ENCODE data around the gene CDH13. TPM values are rescaled to one million over a fixed set of nuclear protein-coding genes. Genes with fewer than 3 reads are reported as not detected.

CDH13 gene
- total and polyA plus RNA-seq, 9 of the 15 experiments (the other 6 are each of a cell fraction or from before 2014, with no cell fraction given): 0.03 TPM; not detected in 8

GRCh38 chr16:83588070-83588469 lies 961.3 kb downstream of the CDH13 start:
- POLR2A ChIA-PET: no interaction called here
- no peak overlapping the region for H2AFZ ChIP-seq (ENCODE audit: low read depth, low read length)
- H3K27ac ChIP-seq (ENCODE audit: extremely low read depth, low read depth, low read length): no peak overlapping the region
- no peak overlapping the region for H3K9ac ChIP-seq (ENCODE audit: insufficient read depth in 1 of 2, low read depth in 2 of 2, low read length in 2 of 2)
- no peaks in the 10 kb centered on the region for H3K4me1 ChIP-seq (replicated peaks in 1 of 2; ENCODE audit: control insufficient read depth in 2 of 2, insufficient read depth in 2 of 2, low read length in 2 of 2)
- CTCF ChIA-PET (ENCODE audit: low intra/inter-chr PET ratio): no interaction called here
- peaks cover 4% of the 10 kb centered on the region; the same call in 1 of the 2 replicates for H4K20me1 ChIP-seq (replicated peaks; ENCODE audit: control insufficient read depth, insufficient read depth, low read length)
- peaks cover 8% of the 10 kb centered on the region in 2 experiments; a peak in 3 of 5 replicates for H3K27me3 ChIP-seq (ENCODE audit: control insufficient read depth in 2 of 2, insufficient read depth in 2 of 2, low read length in 2 of 2)
- FAIRE-seq: no peak
- in situ Hi-C loops (cut with MboI) (no loop called here), intact Hi-C loops (cut with micrococcal nuclease) (no loop called here)
- H3K9me1 ChIP-seq (ENCODE audit: control insufficient read depth, insufficient read depth, low read length): no peaks in the 10 kb centered on the region
- no peak for ATAC-seq
- no TSS peak for BruUV-seq (replicated peaks)
- H3K4me3 ChIP-seq: no peak overlapping the region
- no peak for DNase-seq (ENCODE audit: extremely low read depth in 1 of 4, low spot score in 3 of 4)
- no peak overlapping the region for H3K4me2 ChIP-seq (ENCODE audit: insufficient read depth, low read length)
- no peaks in the 10 kb centered on the region for H3K36me3 ChIP-seq (ENCODE audit: control insufficient read depth, insufficient read depth, low read length)
- no peaks in the 10 kb centered on the region for H3K79me2 ChIP-seq (ENCODE audit: control insufficient read depth, insufficient read depth, low read length)
- H3K9me3 ChIP-seq (replicated peaks; ENCODE audit: control insufficient read depth, insufficient read depth, low read depth, low read length): no peaks in the 10 kb centered on the region
- 0% methylated on average over 3 of the region's 3 CpGs for WGBS (ENCODE audit: insufficient coverage, low coverage, missing lambda C conversion rate)
- TF ChIP-seq, protein P1, sequence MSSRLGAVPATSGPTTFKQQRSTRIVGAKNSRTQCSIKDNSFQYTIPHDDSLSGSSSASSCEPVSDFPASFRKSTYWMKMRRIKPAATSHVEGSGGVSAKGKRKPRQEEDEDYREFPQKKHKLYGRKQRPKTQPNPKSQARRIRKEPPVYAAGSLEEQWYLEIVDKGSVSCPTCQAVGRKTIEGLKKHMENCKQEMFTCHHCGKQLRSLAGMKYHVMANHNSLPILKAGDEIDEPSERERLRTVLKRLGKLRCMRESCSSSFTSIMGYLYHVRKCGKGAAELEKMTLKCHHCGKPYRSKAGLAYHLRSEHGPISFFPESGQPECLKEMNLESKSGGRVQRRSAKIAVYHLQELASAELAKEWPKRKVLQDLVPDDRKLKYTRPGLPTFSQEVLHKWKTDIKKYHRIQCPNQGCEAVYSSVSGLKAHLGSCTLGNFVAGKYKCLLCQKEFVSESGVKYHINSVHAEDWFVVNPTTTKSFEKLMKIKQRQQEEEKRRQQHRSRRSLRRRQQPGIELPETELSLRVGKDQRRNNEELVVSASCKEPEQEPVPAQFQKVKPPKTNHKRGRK (tag; IDR thresholded peaks at IDR 0.05): no peak
- TF ChIP-seq ZNF133 (CRISPR knock-in tag; IDR thresholded peaks at IDR 0.05) (no peak), ATF4 (CRISPR knock-in tag; IDR thresholded peaks at IDR 0.05) (no peak), NCOA6 (IDR thresholded peaks at IDR 0.05) (no peak), ARHGAP35 (IDR thresholded peaks at IDR 0.05; ENCODE audit: partially characterized antibody) (no peak), ESRRB (CRISPR knock-in tag; IDR thresholded peaks at IDR 0.05; ENCODE audit: borderline replicate concordance) (no peak), SMAD1 (IDR thresholded peaks at IDR 0.05; ENCODE audit: low read depth, low read length, partially characterized antibody) (no peak), ZNF431 (CRISPR knock-in tag; IDR thresholded peaks at IDR 0.05) (no peak), POLR2AphosphoS5 (IDR thresholded peaks at IDR 0.05; ENCODE audit: control insufficient read depth, insufficient read depth, low read depth, low read length) (no peak), KLF1 (tag; IDR thresholded peaks at IDR 0.05) (no peak), TRIM28 (IDR thresholded peaks at IDR 0.05) (no peak), NFYB (IDR thresholded peaks at IDR 0.05; ENCODE audit: extremely low read depth, insufficient read length) (no peak), ZNF76 (CRISPR knock-in tag; IDR thresholded peaks at IDR 0.05; ENCODE audit: borderline replicate concordance) (no peak), SREBF1 (IDR thresholded peaks at IDR 0.05; ENCODE audit: borderline replicate concordance, low read depth, low read length) (no peak), SAFB2 (IDR thresholded peaks at IDR 0.05; ENCODE audit: borderline replicate concordance, low read depth, low read length, severe bottlenecking) (no peak), HOMEZ (CRISPR knock-in tag; IDR thresholded peaks at IDR 0.05) (no peak), PCBP1 (IDR thresholded peaks at IDR 0.05; ENCODE audit: low read depth, low read length, poor library complexity, severe bottlenecking) (no peak)

All from K562 (cell line).